ENCODE data around the gene VSIG8. TPM values are rescaled to one million over a fixed set of nuclear protein-coding genes. Genes with fewer than 3 reads are reported as not detected.
A peak's percentile ranks its signal among the peaks of the same experiment; 100 is the strongest.

The VSIG8 gene
- total and polyA plus RNA-seq, 12 donors = 0.06 to 0.80 (median 0.17) TPM; not detected in 8

DNA sequence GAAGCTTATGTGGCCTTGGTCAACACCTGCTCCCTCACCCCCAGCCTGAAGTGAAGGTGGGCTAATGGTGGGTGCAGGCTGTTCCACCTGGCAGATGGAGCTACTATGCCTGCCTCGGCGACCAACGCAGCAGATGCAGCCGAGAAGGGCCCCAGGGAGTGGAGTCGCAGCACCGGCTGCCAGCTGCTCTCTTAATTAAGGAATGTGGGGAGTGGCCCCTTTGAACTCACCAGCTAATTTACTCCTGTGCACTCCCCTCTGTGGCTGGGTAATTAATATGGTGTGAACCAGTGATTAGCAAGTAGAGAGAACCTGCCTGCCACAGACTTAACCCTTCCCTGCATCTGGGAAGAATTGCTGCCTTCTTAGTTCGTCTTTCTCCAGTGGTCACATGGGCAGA, 39.1 kb downstream of the VSIG8 start:
- H3K27me3 ChIP-seq = no peaks in the 10 kb centered on the region
- intact Hi-C loops (cut with DNase I) = no loop called here
- WGBS, 4 donors = 50 to 80% (median 60%) methylated on average over 1 to 7 of the region's 7 CpGs
- H3K9me3 ChIP-seq (replicated peaks in 1 of 3) = no peaks in the 10 kb centered on the region
- no peaks in the 10 kb centered on the region for H3K36me3 ChIP-seq (replicated peaks in 1 of 2)
- H3K4me3 ChIP-seq = no peak overlapping the region
- H3K4me1 ChIP-seq (replicated peaks in 1 of 2) = no peaks in the 10 kb centered on the region
- no peak for DNase-seq
- TF ChIP-seq, protein P1, sequence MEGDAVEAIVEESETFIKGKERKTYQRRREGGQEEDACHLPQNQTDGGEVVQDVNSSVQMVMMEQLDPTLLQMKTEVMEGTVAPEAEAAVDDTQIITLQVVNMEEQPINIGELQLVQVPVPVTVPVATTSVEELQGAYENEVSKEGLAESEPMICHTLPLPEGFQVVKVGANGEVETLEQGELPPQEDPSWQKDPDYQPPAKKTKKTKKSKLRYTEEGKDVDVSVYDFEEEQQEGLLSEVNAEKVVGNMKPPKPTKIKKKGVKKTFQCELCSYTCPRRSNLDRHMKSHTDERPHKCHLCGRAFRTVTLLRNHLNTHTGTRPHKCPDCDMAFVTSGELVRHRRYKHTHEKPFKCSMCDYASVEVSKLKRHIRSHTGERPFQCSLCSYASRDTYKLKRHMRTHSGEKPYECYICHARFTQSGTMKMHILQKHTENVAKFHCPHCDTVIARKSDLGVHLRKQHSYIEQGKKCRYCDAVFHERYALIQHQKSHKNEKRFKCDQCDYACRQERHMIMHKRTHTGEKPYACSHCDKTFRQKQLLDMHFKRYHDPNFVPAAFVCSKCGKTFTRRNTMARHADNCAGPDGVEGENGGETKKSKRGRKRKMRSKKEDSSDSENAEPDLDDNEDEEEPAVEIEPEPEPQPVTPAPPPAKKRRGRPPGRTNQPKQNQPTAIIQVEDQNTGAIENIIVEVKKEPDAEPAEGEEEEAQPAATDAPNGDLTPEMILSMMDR (IDR thresholded peaks at IDR 0.05) = no peak
- TF ChIP-seq POLR2A (IDR thresholded peaks at IDR 0.05) = no peak
- H3K27ac ChIP-seq = no peak overlapping the region

DNA sequence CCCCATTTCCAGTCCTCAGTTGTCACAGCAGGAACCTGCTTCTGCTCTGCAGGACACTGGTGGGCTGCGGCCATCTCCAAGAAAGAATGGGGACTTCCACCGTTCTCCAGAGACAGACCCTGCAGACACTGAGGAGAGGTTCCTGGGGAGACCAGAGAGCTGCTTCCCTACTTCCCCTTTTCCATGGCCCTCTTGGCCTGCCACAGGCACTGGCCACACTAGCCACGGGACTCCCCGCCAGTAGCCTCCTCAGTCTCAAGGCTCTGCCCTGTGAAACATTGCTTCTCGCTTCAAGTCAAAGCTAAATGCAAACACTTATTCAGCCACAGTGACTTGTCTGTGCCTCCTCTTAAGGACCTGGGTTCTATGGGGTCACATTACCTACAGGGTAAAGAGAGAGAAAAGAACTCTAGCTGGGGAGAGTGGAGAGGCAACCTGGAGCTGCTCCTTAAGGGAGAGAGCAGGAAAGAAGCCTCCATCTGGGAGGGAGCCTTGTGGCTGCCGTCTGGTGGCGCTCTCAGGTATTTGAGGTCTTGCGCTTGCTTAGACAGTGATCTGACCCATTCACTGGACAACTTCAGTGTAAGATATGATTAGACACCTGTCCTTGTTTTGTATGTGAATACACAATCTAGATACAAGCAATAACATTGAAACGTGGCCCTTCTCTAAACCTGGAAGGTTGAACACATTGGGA, 41.1 kb downstream of the VSIG8 start:
- Histone ChIP-seq H3K36me3 (replicated peaks in 1 of 2) (no peaks in the 10 kb centered on the region), H3K27me3 (no peaks in the 10 kb centered on the region), H3K4me3 (no peak overlapping the region), H3K4me1 (replicated peaks in 1 of 2) (peaks cover 0 to 5% of the 10 kb centered on the region in 2 donors), H3K27ac (no peak overlapping the region), H3K9me3 (replicated peaks in 1 of 3) (no peaks in the 10 kb centered on the region)
- intact Hi-C loops (cut with DNase I) = no loop called here
- TF ChIP-seq POLR2A (IDR thresholded peaks at IDR 0.05) = no peak
- TF ChIP-seq, protein P1 (IDR thresholded peaks at IDR 0.05) = no peak
- 65 to 85% (median 76%) methylated on average over 9 of the region's 9 CpGs for WGBS, 4 donors
- peak in 2 of 7 donors; percentile 14 to 41 for DNase-seq

DNA sequence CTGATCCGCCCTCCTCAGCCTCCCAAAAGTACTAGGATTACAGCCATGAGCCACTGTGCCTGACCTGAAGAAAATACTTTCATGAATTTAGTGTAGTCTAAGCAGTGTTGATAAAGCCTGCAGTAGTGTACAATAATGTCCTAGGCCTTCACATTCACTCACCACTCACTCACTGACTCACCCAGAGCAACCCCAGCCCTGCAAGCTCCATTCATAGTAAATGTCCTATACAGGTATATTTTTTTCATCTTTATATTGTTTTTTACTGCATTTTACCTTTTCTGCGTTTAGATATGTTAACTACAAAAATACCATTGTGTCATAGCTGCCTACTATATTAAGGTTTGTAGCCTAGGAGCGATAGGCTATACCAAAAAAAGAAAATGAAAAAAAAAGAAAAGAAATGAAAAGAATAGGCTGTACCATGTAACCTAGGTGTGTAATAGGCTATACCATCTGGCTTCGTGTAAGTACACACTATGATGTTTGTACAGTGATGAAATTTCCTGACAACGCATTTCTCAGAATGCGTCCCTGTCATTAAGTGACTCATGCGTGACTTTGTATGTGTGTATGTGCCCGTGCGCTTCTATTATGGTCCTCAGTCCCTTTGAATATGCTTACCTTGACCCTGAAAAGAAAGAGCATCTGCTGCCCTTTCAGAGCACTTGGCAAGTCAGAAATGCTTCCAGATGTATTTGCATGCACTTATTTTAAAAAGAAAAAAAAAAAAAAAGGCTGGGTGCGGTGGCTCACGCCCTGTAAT, 45.0 kb downstream of the VSIG8 start:
- 45 to 63% (median 56%) methylated on average over 11 of the region's 11 CpGs for WGBS, 4 donors
- H3K9me3 ChIP-seq (replicated peaks in 1 of 3) = no peaks in the 10 kb centered on the region
- peak in 4 of 7 donors; percentile 30 to 56 (median 50) for DNase-seq
- no peaks in the 10 kb centered on the region for H3K27me3 ChIP-seq
- H3K4me1 ChIP-seq (replicated peaks in 1 of 2) = peaks cover 0 to 5% of the 10 kb centered on the region in 2 donors
- TF ChIP-seq, protein P1 (IDR thresholded peaks at IDR 0.05) = no peak
- no peak for TF ChIP-seq POLR2A (IDR thresholded peaks at IDR 0.05)
- H3K36me3 ChIP-seq (replicated peaks in 1 of 2) = no peaks in the 10 kb centered on the region
- peak overlapping the region in 3 of 5 donors; percentile 37 to 75 (median 52) for H3K27ac ChIP-seq
- no peak overlapping the region for H3K4me3 ChIP-seq
- intact Hi-C loops (cut with DNase I) = no loop called here

DNA sequence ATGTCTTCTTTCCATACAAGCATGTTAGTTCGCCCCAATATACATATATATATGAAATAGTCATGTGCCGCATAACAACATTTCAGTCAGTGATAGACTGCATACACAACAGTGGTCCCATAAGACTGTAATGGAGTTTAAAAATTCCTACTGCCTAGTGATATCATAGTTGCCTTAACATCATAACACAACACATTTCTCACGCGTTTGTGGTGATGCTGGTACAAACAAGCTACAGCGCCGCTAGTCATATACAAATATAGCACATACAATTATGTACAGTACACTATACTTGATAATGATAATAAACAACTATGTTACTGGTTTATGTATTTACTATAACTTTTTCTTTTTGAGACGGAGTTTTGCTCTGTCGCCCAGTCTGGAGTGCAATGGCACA, 46.5 kb downstream of the VSIG8 start:
- TF ChIP-seq, protein P1 (IDR thresholded peaks at IDR 0.05) = no peak
- TF ChIP-seq POLR2A (IDR thresholded peaks at IDR 0.05) = no peak
- H3K9me3 ChIP-seq (replicated peaks in 1 of 3) = no peaks in the 10 kb centered on the region
- 91 to 97% (median 94%) methylated on average over 8 of the region's 8 CpGs for WGBS, 4 donors
- no peaks in the 10 kb centered on the region for H3K27me3 ChIP-seq
- DNase-seq = no peak
- intact Hi-C loops (cut with DNase I) = no loop called here
- no peak overlapping the region for H3K4me3 ChIP-seq
- no peaks in the 10 kb centered on the region for H3K36me3 ChIP-seq (replicated peaks in 1 of 2)
- peaks cover 0 to 5% of the 10 kb centered on the region in 2 donors for H3K4me1 ChIP-seq (replicated peaks in 1 of 2)
- no peak overlapping the region for H3K27ac ChIP-seq
